Neural cell (in vitro differentiated cells): ENCODE results near the gene CPD. TPM values are rescaled to one million over a fixed set of nuclear protein-coding genes. Genes with fewer than 3 reads are reported as not detected.

ENCODE experiments used
- H2AFZ ChIP-seq: fragments of 200-600, 300-800 bp; sonication (generic), shearing (Covaris generic); 2 replicates; pipeline ENCODE4 v1.6.0; 2014; ENCODE audit warnings: low read depth, mild to moderate bottlenecking, antibody characterized with exemption, low read length, moderate library complexity
- H3F3A ChIP-seq: fragments of 200-600 bp; shearing (Covaris generic); 2 replicates; pipeline ENCODE4 v1.6.1; 2016; ENCODE audit warnings: mild to moderate bottlenecking, moderate library complexity, mixed read lengths, antibody characterized with exemption, low read length; ENCODE audit not compliant: insufficient read depth, poor library complexity, severe bottlenecking
- H3K27ac ChIP-seq: fragments of 200-600, 300-800 bp; sonication (generic), shearing (Covaris generic); 2 replicates; pipeline ENCODE4 v1.5.1; 2014; ENCODE audit warnings: mild to moderate bottlenecking, low read length, moderate library complexity
- H3K27me3 ChIP-seq: fragments of 300-800, 200-600 bp; sonication (generic), shearing (Covaris generic); 2 replicates; pipeline ENCODE4 v1.6.0; 2014; ENCODE audit warnings: mild to moderate bottlenecking, low read depth, low read length, moderate library complexity; ENCODE audit not compliant: insufficient read depth
- H3K36me3 ChIP-seq: fragments of 300-800, 200-600 bp; sonication (generic), shearing (Covaris generic); 2 replicates; pipeline ENCODE4 v1.5.1; 2014; ENCODE audit warnings: mild to moderate bottlenecking, antibody characterized with exemption, low read length, moderate library complexity; ENCODE audit not compliant: insufficient read depth
- H3K4me2 ChIP-seq: fragments of 300-800, 200-600 bp; sonication (generic), shearing (Covaris generic); 2 replicates; pipeline ENCODE4 v1.6.0; 2014; ENCODE audit warnings: mild to moderate bottlenecking, low read length
- H3K4me3 ChIP-seq: fragments of 300-800, 200-600 bp; sonication (generic), shearing (Covaris generic); 2 replicates; pipeline ENCODE4 v1.5.1; 2014; ENCODE audit warnings: mild to moderate bottlenecking, low read length, moderate library complexity
- H3K79me2 ChIP-seq: fragments of 200-600 bp; shearing (Covaris generic); replicated peaks from 2 replicates; pipeline ENCODE4 v1.6.0; 2014; ENCODE audit warnings: mild to moderate bottlenecking, low read length, moderate library complexity; ENCODE audit not compliant: insufficient read depth
- H3K9ac ChIP-seq: fragments of 300-800, 200-600 bp; sonication (generic), shearing (Covaris generic); 2 replicates; pipeline ENCODE4 v1.6.1; 2016; ENCODE audit warnings: mild to moderate bottlenecking, low read length, mixed read lengths
- H3K9me2 ChIP-seq: fragments of 200-600 bp; shearing (Covaris generic); 2 replicates; pipeline ENCODE4 v1.6.1; 2016; ENCODE audit warnings: mild to moderate bottlenecking, low read length, mixed read lengths; ENCODE audit not compliant: insufficient read depth
- H3K9me3 ChIP-seq: fragments of 200-600, 300-800 bp; sonication (generic), shearing (Covaris generic); 2 replicates; pipeline ENCODE4 v1.6.1; 2016; ENCODE audit warnings: mild to moderate bottlenecking, mixed run types, low read length, moderate library complexity, mixed read lengths
- H4K20me1 ChIP-seq: fragments of 200-600 bp; shearing (Covaris generic); 2 replicates; pipeline ENCODE4 v1.6.1; 2016; ENCODE audit warnings: mild to moderate bottlenecking, mixed run types; ENCODE audit not compliant: insufficient read depth
- CTCF ChIP-seq: fragments of 450-650 bp; IDR thresholded peaks from 2 replicates; pipeline ENCODE4 v1.5.1; 2014; ENCODE audit warnings: antibody characterized with exemption, mild to moderate bottlenecking, moderate library complexity; ENCODE audit not compliant: poor library complexity, severe bottlenecking
- EP300 ChIP-seq: fragments of 450-650 bp; conservative IDR thresholded peaks from 2 replicates; pipeline ENCODE4 v1.6.1; 2014; ENCODE audit warnings: antibody characterized with exemption, mild to moderate bottlenecking, moderate library complexity; ENCODE audit not compliant: poor library complexity, severe bottlenecking
- EZH2 ChIP-seq: fragments of 200-600, 300-800 bp; shearing (Covaris generic), sonication (generic); IDR thresholded peaks from 2 replicates; pipeline ENCODE4 v1.6.1; 2014; ENCODE audit warnings: antibody characterized with exemption, low read length, borderline replicate concordance, mild to moderate bottlenecking; ENCODE audit not compliant: insufficient read depth, poor library complexity, severe bottlenecking
- MXI1 ChIP-seq: fragments of 450-650 bp; conservative IDR thresholded peaks from 2 replicates; pipeline ENCODE4 v1.6.1; 2014; ENCODE audit warnings: antibody characterized with exemption, mild to moderate bottlenecking; ENCODE audit not compliant: poor library complexity, severe bottlenecking
- POLR2AphosphoS5 ChIP-seq: IDR thresholded peaks from 2 replicates; pipeline ENCODE4 v1.6.1; 2012
- RAD21 ChIP-seq: fragments of 450-650 bp; conservative IDR thresholded peaks from 2 replicates; pipeline ENCODE4 v1.6.1; 2014; ENCODE audit warnings: antibody characterized with exemption, mild to moderate bottlenecking, moderate library complexity
- REST ChIP-seq: IDR thresholded peaks from 2 replicates; pipeline ENCODE4 v1.6.1; 2012; ENCODE audit warnings: borderline replicate concordance
- SMC3 ChIP-seq: fragments of 450-650 bp; conservative IDR thresholded peaks from 2 replicates; pipeline ENCODE4 v1.6.1; 2014; ENCODE audit warnings: antibody characterized with exemption, mild to moderate bottlenecking, moderate library complexity; ENCODE audit not compliant: poor library complexity
- TAF1 ChIP-seq: IDR thresholded peaks from 2 replicates; pipeline ENCODE4 v1.6.1; 2012; ENCODE audit warnings: low read depth
- polyA plus RNA-seq: library from polyadenylated mRNA; depleted of rRNA; stranded (reverse); fragments of >200 nt; gene quantifications from 2 replicates; pipeline ENCODE4 v1.2.3, GENCODE V29; 2014

CPD gene
- polyA plus RNA-seq, 1 donor from 2014 or later, result 14.1 TPM

GRCh38 chr17:30379303-30379902 lies 676 bp downstream of the CPD start:
- Histone ChIP-seq H2AFZ (peak overlapping the region; percentile 48), H3K79me2 (peaks cover 49% of the 10 kb centered on the region), H3K27me3 (no peaks in the 10 kb centered on the region), H3K36me3 (no peaks in the 10 kb centered on the region), H3K27ac (peak overlapping the region; percentile 70), H3K4me3 (peak overlapping the region; percentile 83), H3K4me2 (peak overlapping the region; percentile 96), H3K9me3 (no peaks in the 10 kb centered on the region), H4K20me1 (no peaks in the 10 kb centered on the region), H3K9me2 (no peaks in the 10 kb centered on the region), H3F3A (no peaks in the 10 kb centered on the region), H3K9ac (peak overlapping the region; percentile 82)
- TF ChIP-seq MXI1 (no peak), EP300 (no peak), TAF1 (no peak), RAD21 (no peak), REST (no peak), POLR2AphosphoS5 (no peak), EZH2 (no peak), CTCF (no peak)

GRCh38 chr17:30379903-30380381 lies 1.2 kb downstream of the CPD start:
- Histone ChIP-seq H3K27me3 (no peaks in the 10 kb centered on the region), H3K27ac (peak overlapping the region; percentile 14), H3K4me2 (peak overlapping the region; percentile 96), H3K9me3 (no peaks in the 10 kb centered on the region), H3K36me3 (no peaks in the 10 kb centered on the region), H3F3A (no peaks in the 10 kb centered on the region), H4K20me1 (no peaks in the 10 kb centered on the region), H3K9me2 (no peaks in the 10 kb centered on the region), H2AFZ (peak overlapping the region; percentile 48), H3K4me3 (peak overlapping the region; percentile 83), H3K79me2 (peaks cover 51% of the 10 kb centered on the region), H3K9ac (peak overlapping the region; percentile 82)
- TF ChIP-seq CTCF, result no peak
- TF ChIP-seq EP300, result no peak
- TF ChIP-seq MXI1, result no peak
- TF ChIP-seq TAF1, result no peak
- TF ChIP-seq RAD21, result no peak
- no peak for TF ChIP-seq EZH2
- TF ChIP-seq POLR2AphosphoS5, result no peak
- no peak for TF ChIP-seq REST
- no peak for TF ChIP-seq SMC3
